Measurements from ENCODE around the gene PLAU.
A peak's percentile ranks its signal among the peaks of the same experiment; 100 is the strongest.
"Not testable (repeated sequence)": the region's sequence is repeated elsewhere in the genome, so short reads cannot be mapped to it uniquely, and the experiment has no call there.

Gene PLAU

GRCh38 chr10:73923935-73924598, 13.1 kb downstream of the PLAU start:
- DNase-seq (ENCODE audit: low spot score): no peak
- Histone ChIP-seq H3K4me3 (ENCODE audit: severe bottlenecking) (no peak overlapping the region), H3K27ac (ENCODE audit: poor library complexity, severe bottlenecking) (peak overlapping the region; percentile 7), H3K27me3 (ENCODE audit: insufficient read depth, poor library complexity, severe bottlenecking) (no peaks in the 10 kb centered on the region), H3K9me3 (ENCODE audit: severe bottlenecking) (no peaks in the 10 kb centered on the region), H3K36me3 (ENCODE audit: low read depth) (no peaks in the 10 kb centered on the region), H3K4me1 (ENCODE audit: insufficient read depth, poor library complexity, severe bottlenecking) (peaks cover 16% of the 10 kb centered on the region)
- TF ChIP-seq CTCF (IDR thresholded peaks at IDR 0.05; ENCODE audit: poor library complexity, severe bottlenecking): no peak
- ATAC-seq (ENCODE audit: low read depth): no peak

DNA sequence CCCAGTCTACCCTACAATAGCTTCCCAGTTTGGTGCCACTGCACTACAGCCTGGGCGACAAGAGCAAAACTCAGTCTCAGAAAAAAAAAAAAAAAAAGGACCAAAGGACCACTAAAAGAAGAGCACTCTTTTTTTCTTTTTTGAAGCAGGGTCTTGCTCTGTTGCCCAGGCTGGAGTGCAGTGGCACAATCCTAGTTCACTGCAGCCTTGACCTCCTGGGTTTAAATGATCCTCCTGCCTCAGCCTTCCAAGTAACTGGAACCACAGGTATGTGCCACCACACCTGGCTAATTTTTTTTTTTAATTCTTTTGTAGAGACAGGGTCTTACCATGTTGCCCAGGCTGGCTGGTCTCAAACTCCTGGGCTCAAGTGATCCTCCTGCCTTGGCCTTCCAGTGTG, 14.0 kb downstream of the PLAU start:
- peaks cover 9% of the 10 kb centered on the region for H3K4me1 ChIP-seq (ENCODE audit: insufficient read depth, poor library complexity, severe bottlenecking)
- no peak for DNase-seq (ENCODE audit: low spot score)
- H3K36me3 ChIP-seq (ENCODE audit: low read depth): no peaks in the 10 kb centered on the region
- no peak for TF ChIP-seq CTCF (IDR thresholded peaks at IDR 0.05; ENCODE audit: poor library complexity, severe bottlenecking)
- H3K4me3 ChIP-seq (ENCODE audit: severe bottlenecking): no peak overlapping the region
- ATAC-seq (ENCODE audit: low read depth): no peak
- no peaks in the 10 kb centered on the region for H3K27me3 ChIP-seq (ENCODE audit: insufficient read depth, poor library complexity, severe bottlenecking)
- no peaks in the 10 kb centered on the region for H3K9me3 ChIP-seq (ENCODE audit: severe bottlenecking)
- H3K27ac ChIP-seq (ENCODE audit: poor library complexity, severe bottlenecking): no peak overlapping the region

- peaks cover 5% of the 10 kb centered on the region for H3K4me1 ChIP-seq (ENCODE audit: insufficient read depth, poor library complexity, severe bottlenecking)
- no peaks in the 10 kb centered on the region for H3K9me3 ChIP-seq (ENCODE audit: severe bottlenecking)
- DNase-seq (ENCODE audit: low spot score) (no peak), ATAC-seq (ENCODE audit: low read depth) (no peak)
- H3K36me3 ChIP-seq (ENCODE audit: low read depth): no peaks in the 10 kb centered on the region
- TF ChIP-seq CTCF (IDR thresholded peaks at IDR 0.05; ENCODE audit: poor library complexity, severe bottlenecking): no peak
- no peak overlapping the region for H3K4me3 ChIP-seq (ENCODE audit: severe bottlenecking)
- no peak overlapping the region for H3K27ac ChIP-seq (ENCODE audit: poor library complexity, severe bottlenecking)
- no peaks in the 10 kb centered on the region for H3K27me3 ChIP-seq (ENCODE audit: insufficient read depth, poor library complexity, severe bottlenecking)
Measured at GRCh38 chr10:73925539-73925938, 14.6 kb downstream of the PLAU start.

DNA sequence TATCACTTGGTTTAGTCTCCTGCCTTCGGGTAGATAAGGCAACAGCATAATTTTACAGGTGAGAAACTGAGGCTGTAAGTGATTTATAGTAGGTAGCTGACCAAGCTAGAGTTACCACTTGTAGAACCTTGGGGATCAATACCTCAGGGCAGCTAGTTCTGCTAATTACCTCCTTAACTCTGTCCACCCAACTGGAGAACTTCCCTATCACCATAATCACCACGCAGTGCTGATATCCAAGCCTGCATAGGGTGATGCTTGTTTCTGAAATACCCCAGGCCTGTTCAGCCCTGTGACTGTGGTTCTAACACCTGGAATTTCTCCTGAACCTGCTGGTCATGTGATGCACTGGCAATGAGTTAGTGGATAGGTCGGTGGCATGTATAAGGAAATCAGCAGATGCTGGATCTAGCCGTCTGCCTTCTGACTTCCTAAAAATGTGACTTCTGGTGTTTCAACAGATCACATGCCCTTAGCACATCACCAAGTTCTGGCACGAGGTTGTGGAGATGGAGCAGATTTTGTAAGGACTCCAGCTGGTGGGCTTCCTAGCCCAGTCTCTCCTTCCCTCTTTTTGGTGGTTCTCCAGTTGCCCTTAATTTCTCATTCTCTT, 15.3 kb downstream of the PLAU start:
- H3K4me3 ChIP-seq (ENCODE audit: severe bottlenecking): no peak overlapping the region
- H3K4me1 ChIP-seq (ENCODE audit: insufficient read depth, poor library complexity, severe bottlenecking): peaks cover 5% of the 10 kb centered on the region
- H3K27me3 ChIP-seq (ENCODE audit: insufficient read depth, poor library complexity, severe bottlenecking): no peaks in the 10 kb centered on the region
- DNase-seq (ENCODE audit: low spot score) (no peak), ATAC-seq (ENCODE audit: low read depth) (no peak)
- H3K9me3 ChIP-seq (ENCODE audit: severe bottlenecking): no peaks in the 10 kb centered on the region
- H3K27ac ChIP-seq (ENCODE audit: poor library complexity, severe bottlenecking): no peak overlapping the region
- TF ChIP-seq CTCF (IDR thresholded peaks at IDR 0.05; ENCODE audit: poor library complexity, severe bottlenecking): no peak
- H3K36me3 ChIP-seq (ENCODE audit: low read depth): no peaks in the 10 kb centered on the region

DNA sequence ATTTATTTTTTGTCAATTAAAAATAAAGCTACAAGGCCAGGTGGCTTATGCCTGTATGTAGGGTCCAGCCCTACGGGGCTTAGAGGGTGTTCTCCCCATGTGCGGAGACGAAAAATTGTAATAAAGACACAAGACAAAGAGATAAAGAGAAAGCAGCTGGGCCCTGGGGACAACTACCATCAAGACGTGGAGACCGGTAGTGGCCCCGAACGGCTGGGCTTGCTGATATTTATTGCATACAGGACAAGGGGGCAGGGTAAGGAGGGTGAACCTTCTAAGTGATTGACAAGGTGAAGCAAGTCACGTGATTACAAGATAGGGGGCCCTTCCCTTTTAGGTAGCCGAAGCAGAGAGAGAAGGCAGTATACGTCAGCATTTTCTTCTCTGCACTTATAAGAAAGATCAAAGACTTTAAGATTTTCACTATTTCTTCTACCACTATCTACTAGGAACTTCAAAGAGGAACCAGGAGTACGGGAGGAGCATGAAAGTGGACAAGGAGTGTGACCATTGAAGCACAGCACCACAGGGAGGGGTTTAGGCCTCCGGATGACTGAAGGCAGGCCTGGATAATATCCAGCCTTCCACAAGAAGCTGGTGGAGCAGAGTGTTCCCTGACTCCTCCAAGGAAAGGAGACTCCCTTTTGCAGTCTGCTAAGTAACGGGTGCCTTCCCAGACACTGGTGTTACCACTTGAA, 19.8 kb downstream of the PLAU start:
- not testable (repeated sequence) for ATAC-seq (ENCODE audit: low read depth)
- peaks cover 16% of the 10 kb centered on the region for H3K4me1 ChIP-seq (ENCODE audit: insufficient read depth, poor library complexity, severe bottlenecking)

More for the DNA sequence above, 19.8 kb downstream of the PLAU start:
- H3K36me3 ChIP-seq (ENCODE audit: low read depth); H3K9me3 ChIP-seq (ENCODE audit: severe bottlenecking); H3K27me3 ChIP-seq (ENCODE audit: insufficient read depth, poor library complexity, severe bottlenecking); H3K4me3 ChIP-seq (ENCODE audit: severe bottlenecking); DNase-seq (ENCODE audit: low spot score): not testable (repeated sequence)
- H3K27ac ChIP-seq (ENCODE audit: poor library complexity, severe bottlenecking): peak overlapping the region; percentile 91
